Gastroesophageal sphincter (tissue), 4 donors: ENCODE data around the gene ZSCAN31. TPM values are rescaled to one million over a fixed set of nuclear protein-coding genes. Genes with fewer than 3 reads are reported as not detected.
A peak's percentile ranks its signal among the peaks of the same experiment; 100 is the strongest.

ENCODE experiments used
- ATAC-seq: fragments of 150-250 bp; one replicate; pipeline ENCODE4 v1.9.1; 2016; ENCODE audit warnings: mild to moderate bottlenecking, moderate library complexity
- H3K27ac ChIP-seq, 4 donors: fragments of 200-600 bp; sonication (generic) in 3 of 4; 1 replicate in 3 of 4; 2 replicates in 1 of 4; pipeline ENCODE4 v1.5.1; 2016 to 2019
- H3K27me3 ChIP-seq: fragments of 200-600 bp; sonication (generic); one replicate; pipeline ENCODE4 v1.5.1; 2019
- H3K36me3 ChIP-seq, 2 donors: fragments of 200-600 bp; sonication (generic); one replicate each; pipeline ENCODE4 v1.5.1; 2019; ENCODE audit warnings: control low read depth in 1 of 2
- H3K4me1 ChIP-seq, 3 donors: fragments of 200-600 bp; sonication (generic); 1 replicate in 2 of 3; 2 replicates in 1 of 3; pipeline ENCODE4 v1.5.1; 2016 to 2019; ENCODE audit warnings: control low read depth in 2 of 3
- H3K4me3 ChIP-seq, 2 donors: fragments of 200-600 bp; sonication (generic); one replicate each; pipeline ENCODE4 v1.5.1; 2019; ENCODE audit warnings: mild to moderate bottlenecking in 1 of 2, moderate library complexity in 1 of 2
- H3K9me3 ChIP-seq, 3 donors: fragments of 200-600 bp; sonication (generic); one replicate each; pipeline ENCODE4 v1.5.1; 2017 to 2019; ENCODE audit warnings: control low read depth in 2 of 3
- EP300 ChIP-seq: sonication (generic); formaldehyde crosslinking; IDR thresholded peaks from one replicate; pipeline ENCODE4 v1.6.1; 2017; ENCODE audit warnings: antibody characterized with exemption, mild to moderate bottlenecking
- POLR2A ChIP-seq, 2 donors: fragments of 450-650 bp; IDR thresholded peaks; one replicate each; pipeline ENCODE4 v1.6.1; 2017; ENCODE audit warnings: antibody characterized with exemption in 2 of 2, mild to moderate bottlenecking in 2 of 2, moderate library complexity in 1 of 2
- POLR2AphosphoS5 ChIP-seq: sonication (generic); formaldehyde crosslinking; IDR thresholded peaks from one replicate; pipeline ENCODE4 v1.6.1; 2017; ENCODE audit warnings: antibody characterized with exemption
- WGBS, 2 donors: methylation state at CpG; one replicate each; pipeline ENCODE4 v1.1.5; 2018; ENCODE audit warnings: low coverage in 1 of 2; 5-methylcytosine and 5-hydroxymethylcytosine counted together
- total RNA-seq, 4 donors: library from RNA; depleted of rRNA; stranded (reverse); fragments of >200 nt; gene quantifications; one replicate each; pipeline ENCODE4 v1.1.0, GENCODE V29; 2016
- TF ChIP-seq, protein P1 (sequence below), 4 experiments: fragments of 200-600 bp in 2 of 4; fragments of 450-650 bp in 2 of 4; sonication (generic) in 1 of 4; IDR thresholded peaks; one replicate each; pipeline ENCODE4 v1.5.1; 2017 to 2019; ENCODE audit warnings: antibody characterized with exemption in 4 of 4, mild to moderate bottlenecking in 2 of 4, moderate library complexity in 2 of 4

The ZSCAN31 gene
- total RNA-seq, 4 donors from 2014 or later, result 14.9 to 32.0 (median 24.8) TPM

DNA sequence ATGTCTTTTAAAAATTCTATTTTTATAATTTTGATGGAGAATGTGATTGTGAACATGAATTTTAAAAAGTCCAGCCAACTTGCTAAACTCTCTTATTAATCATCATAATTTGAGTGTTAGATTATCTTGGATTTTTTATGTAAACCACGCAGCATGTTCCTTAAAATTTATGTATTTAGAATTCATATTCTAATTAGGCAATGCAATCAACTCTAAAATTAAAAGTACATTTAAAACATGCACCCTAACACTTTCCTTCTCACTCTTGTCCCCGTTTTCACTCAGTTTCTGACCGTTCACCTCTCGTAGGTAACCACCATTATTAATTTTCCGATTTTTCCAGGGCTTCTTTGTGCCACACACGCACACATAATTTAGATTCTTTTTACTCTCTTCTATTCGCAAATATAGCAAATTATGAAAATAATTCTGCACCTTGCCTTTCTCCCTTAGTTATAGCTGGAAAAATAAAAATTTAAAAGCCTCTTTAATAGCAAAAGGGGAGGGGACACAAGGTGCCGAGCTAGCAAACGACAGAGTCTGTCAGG is 13.5 kb upstream of the ZSCAN31 start:
- no peak for TF ChIP-seq POLR2AphosphoS5
- TF ChIP-seq POLR2A (IDR thresholded peaks at IDR 0.05), result no peak
- TF ChIP-seq EP300, result no peak
- TF ChIP-seq, protein P1, sequence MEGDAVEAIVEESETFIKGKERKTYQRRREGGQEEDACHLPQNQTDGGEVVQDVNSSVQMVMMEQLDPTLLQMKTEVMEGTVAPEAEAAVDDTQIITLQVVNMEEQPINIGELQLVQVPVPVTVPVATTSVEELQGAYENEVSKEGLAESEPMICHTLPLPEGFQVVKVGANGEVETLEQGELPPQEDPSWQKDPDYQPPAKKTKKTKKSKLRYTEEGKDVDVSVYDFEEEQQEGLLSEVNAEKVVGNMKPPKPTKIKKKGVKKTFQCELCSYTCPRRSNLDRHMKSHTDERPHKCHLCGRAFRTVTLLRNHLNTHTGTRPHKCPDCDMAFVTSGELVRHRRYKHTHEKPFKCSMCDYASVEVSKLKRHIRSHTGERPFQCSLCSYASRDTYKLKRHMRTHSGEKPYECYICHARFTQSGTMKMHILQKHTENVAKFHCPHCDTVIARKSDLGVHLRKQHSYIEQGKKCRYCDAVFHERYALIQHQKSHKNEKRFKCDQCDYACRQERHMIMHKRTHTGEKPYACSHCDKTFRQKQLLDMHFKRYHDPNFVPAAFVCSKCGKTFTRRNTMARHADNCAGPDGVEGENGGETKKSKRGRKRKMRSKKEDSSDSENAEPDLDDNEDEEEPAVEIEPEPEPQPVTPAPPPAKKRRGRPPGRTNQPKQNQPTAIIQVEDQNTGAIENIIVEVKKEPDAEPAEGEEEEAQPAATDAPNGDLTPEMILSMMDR (IDR thresholded peaks at IDR 0.05), result no peak
- Histone ChIP-seq H3K27me3 (no peaks in the 10 kb centered on the region), H3K9me3 (no peaks in the 10 kb centered on the region), H3K27ac (peak overlapping the region; percentile 27 to 87 (median 82)), H3K4me1 (peaks cover 0 to 43% (median 6%) of the 10 kb centered on the region in 3 donors), H3K36me3 (no peaks in the 10 kb centered on the region), H3K4me3 (peak overlapping the region; percentile 72 to 73)
- no peak for ATAC-seq
- 0% methylated on average over 7 to 9 of the region's 9 CpGs for WGBS, 2 donors

DNA sequence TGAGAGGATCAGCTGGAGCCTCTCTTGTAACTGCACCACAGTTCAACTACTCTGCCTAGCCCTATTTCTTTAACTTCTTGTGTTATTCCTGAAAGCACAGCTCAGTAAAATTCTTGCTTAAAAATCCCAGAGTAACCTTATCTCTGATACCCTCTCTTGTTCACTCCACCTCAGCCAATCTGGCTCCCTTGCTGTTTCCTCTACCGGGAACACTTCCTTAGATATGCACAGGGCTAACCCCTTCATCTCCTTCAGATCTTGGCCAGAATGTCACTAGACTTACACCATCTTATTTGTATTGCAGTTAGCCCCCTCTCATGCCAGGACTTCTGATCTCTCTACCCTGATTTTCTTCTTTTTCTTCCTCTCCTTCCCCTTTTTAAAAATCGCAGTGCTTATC is 11.2 kb upstream of the ZSCAN31 start:
- peaks cover 0 to 24% (median 6%) of the 10 kb centered on the region in 3 donors for H3K4me1 ChIP-seq
- no peak overlapping the region for H3K27ac ChIP-seq
- no peaks in the 10 kb centered on the region for H3K9me3 ChIP-seq
- no peaks in the 10 kb centered on the region for H3K27me3 ChIP-seq
- no peaks in the 10 kb centered on the region for H3K36me3 ChIP-seq
- WGBS, 2 donors, result 30 to 33% methylated on average over 2 of the region's 2 CpGs
- TF ChIP-seq EP300 (no peak), POLR2A (IDR thresholded peaks at IDR 0.05) (no peak), POLR2AphosphoS5 (no peak)
- TF ChIP-seq, protein P1 (IDR thresholded peaks at IDR 0.05), result no peak
- ATAC-seq, result no peak
- H3K4me3 ChIP-seq, result no peak overlapping the region

DNA sequence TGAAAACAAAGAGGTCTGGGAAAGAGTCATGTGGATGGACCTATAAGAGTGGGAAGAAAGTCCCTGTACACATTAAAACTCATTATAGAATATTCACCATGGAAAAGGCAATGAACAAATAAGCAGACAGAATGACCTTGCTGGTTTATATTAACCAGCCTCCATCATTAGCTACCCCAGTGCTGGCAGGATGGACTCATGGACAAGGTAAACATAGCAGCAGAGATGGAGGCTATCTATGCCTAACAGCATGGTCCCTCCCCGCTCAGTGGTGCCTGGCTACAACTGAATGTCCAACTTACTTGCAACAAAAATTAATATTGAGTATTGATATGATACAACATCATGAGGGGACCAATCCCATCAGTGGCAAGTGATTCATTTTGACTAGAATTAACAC is 9.3 kb upstream of the ZSCAN31 start:
- Histone ChIP-seq H3K27ac (no peak overlapping the region), H3K4me1 (peaks cover 0 to 6% (median 0%) of the 10 kb centered on the region in 3 donors), H3K36me3 (no peaks in the 10 kb centered on the region), H3K9me3 (no peaks in the 10 kb centered on the region), H3K27me3 (no peaks in the 10 kb centered on the region), H3K4me3 (no peak overlapping the region)
- TF ChIP-seq POLR2AphosphoS5 (no peak), EP300 (no peak), POLR2A (IDR thresholded peaks at IDR 0.05) (no peak)
- TF ChIP-seq, protein P1 (IDR thresholded peaks at IDR 0.05), result no peak
- 75 to 100% methylated on average over 1 of the region's 1 CpG for WGBS, 2 donors
- ATAC-seq, result no peak

DNA sequence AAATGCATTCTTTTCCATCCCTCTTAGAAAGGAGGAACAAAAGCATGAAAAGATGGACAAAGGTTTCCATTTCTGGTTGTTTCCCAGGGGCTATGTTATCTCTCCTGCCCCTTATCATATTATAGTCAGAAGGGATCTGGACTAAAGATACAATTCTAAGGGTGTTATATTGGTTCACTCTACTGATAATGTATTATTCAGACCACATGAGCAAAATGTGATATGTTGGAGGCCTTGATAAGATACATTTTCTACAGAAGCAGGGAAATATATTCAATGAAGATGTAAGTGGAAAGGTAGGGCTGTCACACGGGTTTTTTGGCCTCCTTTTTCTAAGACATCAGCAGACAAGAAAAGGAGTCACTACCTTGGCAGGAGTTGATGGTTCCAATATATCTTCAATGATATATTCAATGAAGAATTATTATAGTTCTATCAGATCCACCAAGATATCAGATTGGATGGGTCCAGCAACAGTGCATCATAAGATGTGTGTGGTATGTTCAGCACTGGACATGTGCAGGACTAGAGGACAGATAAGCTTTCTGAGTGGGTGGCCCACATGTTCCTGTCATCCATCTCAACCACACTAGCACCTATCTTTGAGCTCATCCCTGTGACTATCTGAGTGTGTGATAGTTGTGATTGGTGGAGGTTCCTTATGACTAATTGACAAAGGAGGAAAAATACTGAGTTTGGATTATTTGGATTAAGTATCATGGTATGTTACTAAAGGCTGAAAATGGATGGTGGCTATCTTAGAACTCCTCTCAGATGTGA is 8.1 kb upstream of the ZSCAN31 start:
- no peak for ATAC-seq
- Histone ChIP-seq H3K27ac (no peak overlapping the region), H3K9me3 (no peaks in the 10 kb centered on the region), H3K36me3 (no peaks in the 10 kb centered on the region), H3K4me1 (peaks cover 0 to under 1% (median 0%) of the 10 kb centered on the region in 3 donors), H3K27me3 (no peaks in the 10 kb centered on the region), H3K4me3 (no peak overlapping the region)
- TF ChIP-seq POLR2AphosphoS5 (no peak), POLR2A (IDR thresholded peaks at IDR 0.05) (no peak), EP300 (no peak)
- TF ChIP-seq, protein P1 (IDR thresholded peaks at IDR 0.05), result no peak
- WGBS, 2 donors, result 37 to 46% methylated on average over 1 of the region's 1 CpG
